T-helper 2 cell (primary cell): ENCODE measurements around the gene TPSD1.
"Not testable (repeated sequence)": the region's sequence is repeated elsewhere in the genome, so short reads cannot be mapped to it uniquely, and the experiment has no call there.

Source experiments
- DNase-seq, 5 experiments: peaks; one replicate each; pipeline versions ENCODE4 v3.0.0 to v3.0.0-alpha.2; 2012 to 2022

TPSD1 gene

DNA sequence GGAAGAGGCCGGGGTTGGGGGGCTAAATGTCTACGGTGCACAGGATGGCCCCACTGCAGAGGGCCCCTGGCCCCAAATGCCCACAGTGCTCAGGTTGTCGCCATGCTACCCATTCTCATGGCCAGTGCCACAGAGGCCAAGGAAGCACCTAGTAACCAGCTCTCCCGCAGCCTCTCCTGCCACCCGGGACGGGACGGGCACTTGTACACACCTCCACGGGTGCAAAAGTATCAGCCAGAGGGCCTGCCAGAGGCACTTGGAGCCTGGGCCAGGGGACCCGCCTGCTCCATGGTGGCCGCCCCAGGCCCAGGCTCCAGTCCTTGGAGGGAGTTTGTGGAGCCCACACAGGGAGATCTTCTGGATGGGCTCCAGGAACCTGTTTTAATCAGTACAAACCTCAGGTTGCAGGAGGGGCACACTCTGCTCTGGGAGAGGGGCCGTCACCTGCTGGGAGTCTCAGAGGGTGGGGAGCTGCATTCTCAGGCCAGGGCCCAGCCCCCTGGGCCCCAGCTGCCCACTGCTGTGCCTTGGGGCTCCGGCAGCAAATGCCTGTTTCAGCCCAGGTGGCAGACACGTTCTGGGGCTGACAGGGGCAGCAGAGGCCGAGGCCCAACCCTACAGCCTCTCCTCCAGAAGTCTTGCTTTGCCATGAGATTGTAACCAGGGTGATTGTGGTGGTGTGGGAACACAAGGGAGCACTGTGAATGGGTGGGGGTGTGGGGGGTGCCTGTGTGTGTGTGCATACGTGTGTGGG is 7.9 kb downstream of the TPSD1 start:
- DNase-seq, result no peak

- DNase-seq, result no peak
Measured at GRCh38 chr16:1264345-1265089, 8.6 kb downstream of the TPSD1 start.

DNA sequence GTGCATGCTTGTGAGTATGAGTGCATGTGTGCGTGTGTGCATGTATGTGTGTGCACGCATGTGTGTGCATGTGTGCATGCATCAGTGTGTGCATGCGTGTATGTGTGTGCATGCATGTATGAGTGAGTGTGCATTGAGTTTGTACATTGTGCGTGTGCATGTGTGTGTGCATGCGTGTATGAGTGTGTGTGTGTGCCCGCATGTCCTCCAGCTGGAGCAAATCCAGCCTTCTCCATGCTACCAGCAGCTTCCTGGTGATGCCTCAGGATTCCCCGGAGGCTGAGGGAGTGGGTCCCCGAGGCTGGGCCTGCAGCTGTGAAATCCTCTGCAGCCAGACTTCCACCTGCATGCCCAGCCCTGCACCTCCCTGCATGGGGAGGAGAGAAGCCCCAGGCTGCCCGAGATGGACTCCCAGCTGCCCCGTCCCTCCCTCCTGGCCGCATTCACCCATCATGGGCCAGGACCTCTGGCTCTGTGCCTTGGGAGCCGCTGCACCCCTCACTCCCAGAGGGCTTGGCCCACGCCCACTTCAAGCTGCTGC is 9.3 kb downstream of the TPSD1 start:
- DNase-seq, result no peak

- DNase-seq, result no peak
Measured at GRCh38 chr16:1265826-1266225, 10.0 kb downstream of the TPSD1 start.

GRCh38 chr16:1269418-1269817 is 13.5 kb downstream of the TPSD1 start:
- DNase-seq, result not testable (repeated sequence)

DNA sequence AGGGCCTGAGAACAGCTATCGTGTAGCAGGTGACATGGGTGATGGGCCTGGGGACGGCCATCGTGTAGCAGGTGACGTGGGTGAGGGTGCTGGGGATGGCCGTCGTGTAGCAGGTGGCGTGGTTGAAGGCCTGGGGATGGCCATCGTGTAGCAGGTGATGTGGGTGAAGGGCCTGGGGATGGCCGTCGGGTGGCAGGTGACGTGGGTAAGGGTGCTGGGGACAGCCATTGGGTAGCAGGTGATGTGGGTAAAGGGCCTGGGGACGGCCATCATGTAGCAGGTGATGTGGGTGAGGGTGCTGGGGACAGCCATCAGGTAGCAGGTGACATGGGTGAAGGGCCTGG is 15.5 kb downstream of the TPSD1 start:
- DNase-seq, result no peak

DNA sequence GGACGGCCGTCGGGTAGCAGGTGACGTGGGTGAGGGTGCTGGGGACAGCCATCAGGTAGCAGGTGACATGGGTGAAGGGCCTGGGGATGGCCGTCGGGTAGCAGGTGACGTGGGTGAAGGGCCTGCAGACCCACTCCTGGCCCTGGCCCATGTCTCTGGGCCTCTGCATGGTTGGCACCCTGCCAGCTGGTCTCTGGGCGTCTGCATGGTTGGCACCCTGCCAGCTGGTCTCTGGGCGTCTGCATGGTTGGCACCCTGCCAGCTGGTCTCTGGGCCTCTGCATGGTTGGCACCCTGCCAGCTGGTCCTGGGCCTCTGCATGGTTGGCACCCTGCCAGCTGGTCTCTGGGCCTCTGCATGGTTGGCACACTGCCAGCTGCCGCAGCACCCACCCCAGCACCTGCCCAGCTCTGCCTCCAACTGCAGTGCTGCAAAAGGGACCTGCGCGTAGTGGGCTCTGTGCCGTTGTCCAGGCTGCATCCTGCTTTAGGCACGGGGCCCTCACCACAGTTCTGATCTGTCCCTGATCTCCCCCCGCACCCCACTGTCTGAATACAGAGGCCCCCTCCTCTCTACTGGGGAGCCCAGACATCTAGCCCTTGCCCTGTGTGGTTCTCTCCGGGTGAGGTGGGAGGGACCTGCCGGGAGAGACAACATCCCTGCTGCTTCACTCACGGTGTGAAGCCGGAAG is 16.0 kb downstream of the TPSD1 start:
- DNase-seq, result not testable (repeated sequence)

GRCh38 chr16:1272453-1273198 is 16.8 kb downstream of the TPSD1 start:
- DNase-seq, result no peak

DNA sequence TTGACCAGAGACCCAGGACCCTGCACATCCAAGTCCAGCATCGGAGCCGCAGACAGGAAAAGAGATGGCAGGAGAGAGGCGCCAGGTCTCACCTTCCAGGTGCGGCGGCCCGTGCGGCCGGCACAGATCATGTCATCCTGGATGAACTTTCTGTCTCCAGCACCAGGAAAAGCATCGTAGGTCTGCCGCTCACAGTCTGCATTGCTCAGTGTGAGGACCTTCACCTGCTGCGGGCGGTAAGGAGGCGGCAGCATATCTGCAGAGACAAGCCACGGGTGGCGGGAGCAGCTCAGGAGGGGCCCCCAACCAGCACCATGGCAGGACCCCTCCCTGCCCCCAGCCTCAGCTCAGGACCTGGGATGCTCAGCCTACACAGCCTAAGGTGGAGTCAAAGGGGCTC is 17.9 kb downstream of the TPSD1 start:
- DNase-seq, result no peak

GRCh38 chr16:1274767-1275166 is 18.9 kb downstream of the TPSD1 start:
- no peak for DNase-seq

DNA sequence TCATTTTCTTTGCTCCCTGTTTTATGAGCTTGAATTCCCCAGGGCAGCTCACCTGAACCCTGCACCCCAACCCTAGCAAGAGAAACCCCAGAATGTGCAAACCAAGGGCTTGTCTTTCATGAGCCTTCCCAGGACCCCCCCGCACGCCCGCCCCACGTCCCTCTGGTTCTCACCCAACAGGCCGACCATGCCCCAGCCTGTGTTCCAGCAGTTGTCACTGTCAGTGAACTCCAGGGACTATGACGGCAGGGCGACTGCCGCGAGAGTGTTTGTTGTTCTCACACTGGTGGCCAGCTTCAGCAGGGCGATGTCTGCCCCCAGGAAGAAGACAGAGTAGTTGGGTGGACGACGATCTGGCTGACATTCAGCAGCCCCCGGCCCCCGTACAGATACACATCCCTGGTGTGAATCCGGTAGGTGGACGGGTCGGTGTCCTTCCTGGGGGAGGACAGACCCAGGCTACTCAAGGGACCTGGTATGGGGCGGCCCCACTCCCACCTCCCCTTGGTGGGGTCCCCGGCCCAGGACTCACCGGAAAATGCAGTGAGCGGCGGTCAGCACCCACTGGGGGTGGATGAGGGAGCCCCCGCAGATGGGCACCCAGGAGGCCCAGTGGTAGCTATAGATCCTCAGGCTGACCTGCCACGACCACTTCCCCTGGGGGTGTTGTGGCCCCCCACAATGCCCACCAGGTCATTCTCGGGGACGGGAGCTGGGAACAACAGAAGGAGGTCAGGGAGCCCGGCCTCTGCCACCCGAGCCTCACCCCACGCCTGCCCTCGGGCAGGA is 20.1 kb downstream of the TPSD1 start:
- DNase-seq, result no peak

DNA sequence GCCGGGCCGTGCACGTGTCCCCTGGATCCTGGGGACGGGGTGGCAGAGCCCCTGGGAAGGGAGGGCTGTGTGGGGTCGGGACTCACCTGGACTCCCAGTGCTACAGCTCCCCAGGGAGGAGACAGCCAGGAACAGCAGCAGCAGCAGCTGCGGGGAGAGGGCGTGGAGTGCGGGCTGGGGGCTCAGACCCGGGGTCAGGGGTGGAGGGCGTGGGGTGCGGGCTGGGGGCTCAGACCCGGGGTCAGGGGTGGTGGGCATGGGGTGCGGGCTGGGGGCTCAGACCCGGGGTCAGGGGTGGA is 20.7 kb downstream of the TPSD1 start:
- DNase-seq, result no peak

GRCh38 chr16:1277151-1277598 is 21.3 kb downstream of the TPSD1 start:
- no peak for DNase-seq

GRCh38 chr16:1277617-1278282 is 21.9 kb downstream of the TPSD1 start:
- no peak for DNase-seq

- no peak for DNase-seq
Measured at GRCh38 chr16:1278477-1278876, 22.6 kb downstream of the TPSD1 start.

DNA sequence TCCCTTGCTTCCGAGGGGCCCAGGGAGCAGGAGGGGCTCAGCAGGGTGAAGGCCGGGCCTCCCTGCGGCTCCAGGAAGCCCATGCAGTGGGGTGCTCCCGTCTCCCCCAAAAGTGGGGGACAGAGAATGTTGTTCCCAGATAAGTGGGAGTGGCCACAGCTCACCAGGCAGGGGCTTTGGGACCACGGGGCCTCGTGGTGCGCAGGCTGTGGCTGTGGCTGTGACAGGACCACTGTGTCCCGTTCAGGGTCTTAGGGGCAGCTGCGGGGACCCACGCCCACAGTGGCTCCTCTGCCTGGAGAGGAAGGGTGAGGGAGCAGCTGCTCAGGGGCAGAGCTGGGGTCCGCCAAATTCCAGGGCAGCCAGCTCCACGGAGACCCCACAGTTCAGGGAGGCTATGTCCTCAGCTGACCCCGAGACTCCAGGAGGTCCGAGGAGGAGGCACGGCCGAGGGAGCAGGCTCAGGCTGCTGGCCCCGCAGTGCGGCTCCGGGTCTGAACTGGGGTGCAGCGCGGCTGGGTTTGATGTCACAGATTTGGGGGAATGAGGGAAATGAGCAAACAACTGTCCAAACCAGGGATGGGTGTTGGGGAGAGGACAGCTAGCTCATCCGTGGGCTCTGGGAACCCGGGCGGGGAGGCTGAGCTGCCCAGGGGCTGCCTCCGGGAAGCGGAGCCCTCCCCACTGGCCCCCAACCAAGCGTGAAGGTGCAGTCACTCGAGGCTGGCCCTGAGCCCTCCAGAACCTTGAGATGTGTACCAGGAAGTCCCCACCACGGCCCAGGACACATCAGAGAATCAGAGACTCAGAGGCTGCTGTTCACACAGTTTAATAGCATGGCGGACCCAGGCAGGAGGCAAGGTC is 23.4 kb downstream of the TPSD1 start:
- DNase-seq, result no peak

DNA sequence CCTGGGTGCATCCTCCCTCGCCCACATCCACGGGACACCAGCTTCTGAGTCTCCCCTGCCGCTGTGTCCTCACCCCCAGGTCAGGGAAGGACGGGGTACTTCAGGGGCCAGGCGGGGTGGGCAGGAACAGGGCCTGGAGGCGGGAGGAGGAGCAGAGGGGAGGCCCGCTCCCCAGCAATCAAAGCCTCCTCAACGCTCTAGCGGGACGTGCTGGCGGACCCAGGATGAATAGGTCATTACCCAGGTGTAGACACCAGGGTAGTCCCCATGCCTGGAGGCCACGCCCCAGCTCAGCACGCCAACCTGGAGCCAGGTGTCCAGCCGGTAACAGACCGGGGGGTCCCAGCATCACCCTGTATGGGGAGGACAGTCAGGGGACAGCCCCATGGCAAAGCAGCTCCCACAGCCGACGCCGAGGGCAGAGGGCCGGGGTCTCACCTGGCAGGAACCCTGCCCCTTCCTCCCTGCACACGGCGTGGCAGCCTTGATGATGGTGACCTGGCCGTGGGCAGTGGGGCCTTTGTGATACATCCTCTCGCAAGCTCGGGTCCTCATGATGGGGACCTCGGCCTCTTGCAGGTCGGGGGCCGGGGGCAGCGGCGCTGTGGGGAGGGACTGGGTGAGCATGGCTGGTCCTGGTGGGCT is 24.2 kb downstream of the TPSD1 start:
- no peak for DNase-seq

- no peak for DNase-seq
Measured at GRCh38 chr16:1280783-1281182, 24.9 kb downstream of the TPSD1 start.

GRCh38 chr16:1281517-1281916 is 25.6 kb downstream of the TPSD1 start:
- DNase-seq, result no peak
